NT2/D1 (cell line): ENCODE measurements around the gene CYP2U1.

Experiments used
- SUZ12 ChIP-seq: IDR thresholded peaks from 2 replicates; pipeline ENCODE4 v1.6.1; 2011; ENCODE audit not compliant: insufficient read length, insufficient read depth; ENCODE audit errors: extremely low read depth
- YY1 ChIP-seq: IDR thresholded peaks from 2 replicates; pipeline ENCODE4 v1.6.1; 2011; ENCODE audit not compliant: insufficient read length, insufficient read depth
- ZNF274 ChIP-seq: IDR thresholded peaks from 2 replicates; pipeline ENCODE4 v1.6.1; 2011; ENCODE audit warnings: mild to moderate bottlenecking, low read depth, low read length

- TF ChIP-seq SUZ12 (no peak), ZNF274 (no peak), YY1 (no peak)
Observed at GRCh38 chr4:107902715-107903114, 28.6 kb upstream of the CYP2U1 start.
